CD14-positive monocyte (primary cell): ENCODE results near the gene F7. TPM values are rescaled to one million over a fixed set of nuclear protein-coding genes. Genes with fewer than 3 reads are reported as not detected.
A peak's percentile ranks its signal among the peaks of the same experiment; 100 is the strongest.

ENCODE experiments used
- DNase-seq, 3 donors: peaks; one replicate each; pipeline ENCODE4 v3.0.0-alpha.2; 2011 to 2022
- H2AFZ ChIP-seq: 2 replicates; pipeline ENCODE4 v1.6.0; 2012; ENCODE audit warnings: mild to moderate bottlenecking, low read depth, low read length, inconsistent platforms; ENCODE audit not compliant: insufficient read depth, poor library complexity, severe bottlenecking
- H3K27ac ChIP-seq, 2 donors: 1 replicate in 1 of 2; 2 replicates in 1 of 2; pipeline ENCODE4 v1.5.1; 2012 to 2013; ENCODE audit warnings: low read length in 2 of 2, control low read depth in 1 of 2, inconsistent platforms in 1 of 2, low read depth in 1 of 2, mild to moderate bottlenecking in 1 of 2
- H3K27me3 ChIP-seq, 2 donors: one replicate each; pipeline versions ENCODE4 v1.6.0 to v1.6.1; 2011 to 2013; ENCODE audit warnings: low read length in 2 of 2; ENCODE audit not compliant: control insufficient read depth in 2 of 2, insufficient read depth in 2 of 2
- H3K36me3 ChIP-seq, 2 donors: replicated peaks in 1 of 2; 1 replicate in 1 of 2; 2 replicates in 1 of 2; pipeline versions ENCODE4 v1.5.1 to v1.6.1; 2012 to 2013; ENCODE audit warnings: low read length in 2 of 2, control low read depth in 1 of 2, inconsistent platforms in 1 of 2, mild to moderate bottlenecking in 1 of 2; ENCODE audit not compliant: insufficient read depth in 2 of 2, control insufficient read depth in 1 of 2
- H3K4me1 ChIP-seq, 2 donors: 1 replicate in 1 of 2; 2 replicates in 1 of 2; pipeline versions ENCODE4 v1.5.1 to v1.6.1; 2012 to 2013; ENCODE audit warnings: low read length in 2 of 2, control low read depth in 1 of 2, inconsistent platforms in 1 of 2, mild to moderate bottlenecking in 1 of 2, moderate library complexity in 1 of 2; ENCODE audit not compliant: insufficient read depth in 2 of 2, control insufficient read depth in 1 of 2
- H3K4me2 ChIP-seq: replicated peaks from 2 replicates; pipeline ENCODE3; 2012; ENCODE audit warnings: low read length, moderate library complexity, mild to moderate bottlenecking; ENCODE audit not compliant: poor library complexity, severe bottlenecking; ENCODE audit errors: extremely low read depth
- H3K4me3 ChIP-seq, 3 experiments: fragments of 200-600 bp in 1 of 3; sonication (generic) in 1 of 3; replicated peaks in 1 of 3; 1 replicate in 2 of 3; 2 replicates in 1 of 3; pipeline ENCODE4 v1.5.1; 2011 to 2013; ENCODE audit warnings: low read length in 3 of 3, mild to moderate bottlenecking in 3 of 3, control low read depth in 2 of 3, low read depth in 2 of 3, inconsistent platforms in 1 of 3, moderate library complexity in 1 of 3
- H3K79me2 ChIP-seq: 2 replicates; pipeline ENCODE4 v1.6.0; 2012; ENCODE audit warnings: mild to moderate bottlenecking, control low read depth, inconsistent platforms, low read length, moderate library complexity; ENCODE audit not compliant: insufficient read depth
- H3K9ac ChIP-seq: 2 replicates; pipeline ENCODE4 v1.6.0; 2017; ENCODE audit warnings: low read length, mild to moderate bottlenecking; ENCODE audit not compliant: insufficient read depth, poor library complexity, severe bottlenecking
- H3K9me3 ChIP-seq, 2 donors: replicated peaks in 1 of 2; 1 replicate in 1 of 2; 2 replicates in 1 of 2; pipeline versions ENCODE4 v1.5.1 to v1.6.1; 2012 to 2013; ENCODE audit warnings: low read length in 2 of 2, control low read depth in 1 of 2; ENCODE audit not compliant: control insufficient read depth in 1 of 2, insufficient read depth in 1 of 2
- H4K20me1 ChIP-seq: 2 replicates; pipeline ENCODE4 v1.6.0; 2012; ENCODE audit warnings: mild to moderate bottlenecking, low read length, control low read depth, moderate library complexity; ENCODE audit not compliant: insufficient read depth
- H3K27ac Mint-ChIP-seq, 7 donors: one replicate each; pipeline ENCODE4 v1.8.0; 2020; ENCODE audit warnings: mild to moderate bottlenecking in 7 of 7, mixed read lengths in 7 of 7, moderate library complexity in 6 of 7, inconsistent platforms in 2 of 7
- H3K27me3 Mint-ChIP-seq, 3 donors: one replicate each; pipeline ENCODE4 v1.8.0; 2021 to 2022; ENCODE audit warnings: low read depth in 3 of 3, mild to moderate bottlenecking in 3 of 3, mixed read lengths in 3 of 3, moderate library complexity in 3 of 3, inconsistent platforms in 1 of 3
- H3K36me3 Mint-ChIP-seq, 2 donors: one replicate each; pipeline ENCODE4 v1.8.0; 2020; ENCODE audit warnings: mixed read lengths in 2 of 2, inconsistent platforms in 1 of 2, mild to moderate bottlenecking in 1 of 2
- H3K4me1 Mint-ChIP-seq: one replicate; pipeline ENCODE4 v1.8.0; 2020; ENCODE audit warnings: mild to moderate bottlenecking, mixed read lengths
- H3K4me3 Mint-ChIP-seq, 2 donors: one replicate each; pipeline ENCODE4 v1.8.0; 2020; ENCODE audit warnings: mild to moderate bottlenecking in 2 of 2, mixed read lengths in 2 of 2, moderate library complexity in 1 of 2
- H3K9me3 Mint-ChIP-seq, 7 donors: one replicate each; pipeline ENCODE4 v1.8.0; 2020 to 2022; ENCODE audit warnings: mixed read lengths in 7 of 7, mild to moderate bottlenecking in 6 of 7, moderate library complexity in 6 of 7, inconsistent platforms in 2 of 7
- CTCF ChIP-seq: fragments of 200-600 bp; IDR thresholded peaks from one replicate; pipeline ENCODE4 v1.8.0; 2022; ENCODE audit warnings: antibody characterized with exemption, mild to moderate bottlenecking
- WGBS: methylation state at CpG from one replicate; pipeline ENCODE4 v1.1.5; 2013; ENCODE audit warnings: missing lambda C conversion rate; ENCODE audit not compliant: insufficient coverage; 5-methylcytosine and 5-hydroxymethylcytosine counted together
- intact Hi-C, 2 donors: fragments of 100-400 bp; cut with micrococcal nuclease; formaldehyde crosslinking; loops; one replicate each; pipeline versions ENCODE4 v1.15.0 to v1.15.1; 2023
- polyA plus RNA-seq, 3 donors: library from polyadenylated mRNA; depleted of rRNA in 1 of 3; unstranded in 2 of 3; stranded (reverse) in 1 of 3; fragments of 300-500 nt in 2 of 3; fragments of >200 nt in 1 of 3; fragmentation: Illumina TruSeq in 2 of 3; gene quantifications; 1 replicate in 2 of 3; 2 replicates in 1 of 3; pipeline ENCODE4 v1.2.3, GENCODE V29; 2012 to 2021

Gene F7
- polyA plus RNA-seq, 3 donors = not detected

GRCh38 chr13:113145496-113145895, 39.9 kb downstream of the F7 start:
- no peak for DNase-seq
- Histone ChIP-seq H4K20me1 (no peaks in the 10 kb centered on the region), H3K9ac (no peak overlapping the region), H3K9me3 (no peaks in the 10 kb centered on the region), H3K4me2 (no peak overlapping the region), H2AFZ (no peak overlapping the region), H3K27ac (no peak overlapping the region), H3K4me1 (no peaks in the 10 kb centered on the region), H3K4me3 (no peak overlapping the region), H3K79me2 (no peaks in the 10 kb centered on the region), H3K36me3 (no peaks in the 10 kb centered on the region), H3K27me3 (no peaks in the 10 kb centered on the region)
- H3K27me3 Mint-ChIP-seq = peaks cover 5 to 9% (median 8%) of the 10 kb centered on the region in 3 donors
- H3K27ac Mint-ChIP-seq = peak overlapping the region in 1 of 7 donors; percentile 21
- H3K36me3 Mint-ChIP-seq = no peaks in the 10 kb centered on the region
- H3K9me3 Mint-ChIP-seq = peaks cover 2 to 9% (median 5%) of the 10 kb centered on the region in 7 donors
- H3K4me3 Mint-ChIP-seq = no peak overlapping the region
- intact Hi-C loops = no loop called here
- no peaks in the 10 kb centered on the region for H3K4me1 Mint-ChIP-seq
- TF ChIP-seq CTCF = no peak
- 91% methylated on average over 7 of the region's 12 CpGs for WGBS

- peaks cover 2 to 9% (median 5%) of the 10 kb centered on the region in 7 donors for H3K9me3 Mint-ChIP-seq
- no peak overlapping the region for H3K4me3 Mint-ChIP-seq
- no peak for TF ChIP-seq CTCF
- H3K27ac Mint-ChIP-seq = peak overlapping the region in 1 of 7 donors; percentile 21
- intact Hi-C loops = no loop called here
- Histone ChIP-seq H3K79me2 (no peaks in the 10 kb centered on the region), H3K4me2 (no peak overlapping the region), H3K27ac (no peak overlapping the region), H2AFZ (no peak overlapping the region), H3K9me3 (no peaks in the 10 kb centered on the region), H3K36me3 (no peaks in the 10 kb centered on the region), H3K4me3 (no peak overlapping the region), H4K20me1 (no peaks in the 10 kb centered on the region), H3K9ac (no peak overlapping the region), H3K4me1 (no peaks in the 10 kb centered on the region), H3K27me3 (peaks cover 0 to 5% of the 10 kb centered on the region in 2 donors)
- peaks cover 7 to 13% (median 11%) of the 10 kb centered on the region in 3 donors for H3K27me3 Mint-ChIP-seq
- WGBS = 91% methylated on average over 11 of the region's 15 CpGs
- no peaks in the 10 kb centered on the region for H3K36me3 Mint-ChIP-seq
- no peaks in the 10 kb centered on the region for H3K4me1 Mint-ChIP-seq
- no peak for DNase-seq
Measured at GRCh38 chr13:113145911-113146598, 40.5 kb downstream of the F7 start.
